Activated CD8-positive, alpha-beta memory T cell treated with anti-CD3 and anti-CD28 coated beads for 24 hours (primary cell): ENCODE results near the gene KLF16.
A peak's percentile ranks its signal among the peaks of the same experiment; 100 is the strongest.

ENCODE experiments used
- DNase-seq: peaks from one replicate; pipeline ENCODE4 v3.0.0-alpha.2; 2020

KLF16 gene

GRCh38 chr19:1839658-1840540 lies 23.5 kb downstream of the KLF16 start:
- no peak for DNase-seq

GRCh38 chr19:1837625-1838105 lies 25.7 kb downstream of the KLF16 start:
- peak; percentile 88 for DNase-seq

DNA sequence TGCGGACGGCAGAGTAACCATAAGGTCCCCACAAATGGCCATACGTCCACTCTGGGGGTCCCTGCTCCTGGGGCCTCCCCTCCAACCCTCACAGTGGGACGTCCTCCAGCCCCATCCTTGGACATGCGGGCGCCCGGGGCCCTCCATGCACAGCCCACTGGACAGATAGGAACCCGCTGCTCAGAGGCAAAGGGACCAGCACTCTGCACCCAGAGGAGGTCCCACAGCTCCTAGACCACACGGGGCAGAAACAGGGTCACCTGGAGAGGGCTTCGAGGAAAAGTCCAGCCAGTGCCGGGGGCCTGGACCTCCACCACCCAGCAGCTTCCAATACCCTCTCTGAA lies 26.2 kb downstream of the KLF16 start:
- DNase-seq: no peak

- no peak for DNase-seq
Observed at GRCh38 chr19:1836458-1837221, 26.7 kb downstream of the KLF16 start.

DNA sequence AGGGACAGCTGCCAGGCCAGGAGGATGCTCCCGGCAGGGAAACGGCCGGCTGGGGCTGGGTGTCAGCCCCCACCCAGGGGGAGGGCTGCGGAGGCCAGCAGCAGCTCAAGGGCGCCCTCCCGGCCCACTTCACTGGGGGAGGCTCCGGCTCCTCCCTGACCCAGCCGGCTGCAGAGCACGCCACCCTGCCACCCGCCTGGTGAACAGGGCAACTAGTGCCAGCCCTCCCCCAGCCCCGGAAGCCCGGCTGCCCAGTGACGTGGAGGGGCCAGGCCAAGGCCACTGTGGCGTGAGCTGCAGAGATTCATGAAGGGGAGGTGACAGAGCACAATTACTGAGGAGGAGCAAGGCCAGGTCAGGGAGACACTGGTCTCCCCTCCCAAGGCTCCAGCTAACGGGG lies 29.8 kb downstream of the KLF16 start:
- no peak for DNase-seq

- DNase-seq: no peak
Observed at GRCh38 chr19:1832046-1832663, 31.2 kb downstream of the KLF16 start.

GRCh38 chr19:1830978-1831377 lies 32.4 kb downstream of the KLF16 start:
- DNase-seq: no peak

DNA sequence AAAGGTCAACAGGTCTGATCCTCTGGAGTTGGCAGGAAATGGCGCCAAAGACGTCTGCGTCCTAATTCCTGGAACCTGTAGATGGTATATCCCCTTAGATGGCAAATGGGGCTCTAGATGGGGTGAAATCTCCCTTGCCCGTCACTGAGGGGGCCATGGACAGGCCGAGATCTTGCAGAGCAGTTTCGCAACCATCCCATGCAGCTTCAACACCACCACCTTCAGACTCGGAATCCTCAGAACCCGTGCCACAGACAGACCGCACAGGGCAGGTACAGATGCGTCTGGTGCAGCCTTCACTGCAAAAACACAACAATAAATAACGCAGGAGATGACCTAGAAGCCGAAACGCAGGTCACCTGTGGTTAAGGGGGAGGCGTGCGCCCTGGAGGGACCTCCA lies 32.8 kb downstream of the KLF16 start:
- no peak for DNase-seq

GRCh38 chr19:1829958-1830357 lies 33.4 kb downstream of the KLF16 start:
- DNase-seq: no peak

DNA sequence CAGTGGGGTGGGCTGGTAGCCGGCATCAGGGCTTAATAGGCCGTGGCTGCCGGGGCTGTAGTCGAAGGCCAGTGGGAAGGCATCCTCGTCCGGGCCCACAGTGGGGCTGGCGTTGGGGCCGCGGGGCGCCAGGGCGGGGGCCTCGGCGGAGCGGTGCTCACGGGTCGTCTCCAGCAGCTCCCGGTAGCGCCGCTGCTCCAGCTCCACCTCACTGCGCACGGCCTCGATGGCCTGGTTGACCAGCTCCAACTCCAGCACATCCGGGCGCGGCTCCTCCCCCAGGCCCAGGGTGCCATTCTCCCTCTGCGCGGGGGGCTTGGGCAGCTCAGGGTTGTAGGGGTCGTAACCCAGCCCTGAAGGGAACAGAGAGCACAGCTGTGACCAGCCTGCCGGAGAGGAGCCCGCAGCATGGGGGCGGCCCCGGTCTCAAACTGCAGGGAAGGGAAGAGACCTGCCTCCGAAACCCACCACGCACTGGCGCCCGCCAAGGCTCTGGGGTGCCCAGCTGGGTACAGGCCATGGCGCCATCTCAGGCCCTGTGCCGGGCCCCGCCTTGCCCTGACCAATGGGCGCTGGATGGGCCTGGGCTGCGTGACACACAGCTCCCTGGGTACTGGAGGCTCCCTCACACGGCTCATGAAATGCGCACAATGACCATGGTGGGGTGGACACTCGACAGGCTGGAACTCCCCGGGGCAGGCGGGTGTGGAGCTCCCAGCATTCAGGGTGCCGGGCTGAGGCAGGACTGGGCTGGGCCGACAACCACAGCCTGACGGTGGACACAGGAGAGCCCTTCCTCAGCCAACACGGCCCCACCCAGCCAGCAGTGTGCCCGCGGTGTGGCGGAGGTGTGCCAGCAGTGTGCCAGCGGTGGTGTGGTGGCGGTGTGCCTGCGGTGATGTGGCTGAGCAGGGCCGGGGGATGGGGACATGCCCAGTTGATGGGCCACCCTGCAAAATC lies 34.8 kb downstream of the KLF16 start:
- DNase-seq: no peak

DNA sequence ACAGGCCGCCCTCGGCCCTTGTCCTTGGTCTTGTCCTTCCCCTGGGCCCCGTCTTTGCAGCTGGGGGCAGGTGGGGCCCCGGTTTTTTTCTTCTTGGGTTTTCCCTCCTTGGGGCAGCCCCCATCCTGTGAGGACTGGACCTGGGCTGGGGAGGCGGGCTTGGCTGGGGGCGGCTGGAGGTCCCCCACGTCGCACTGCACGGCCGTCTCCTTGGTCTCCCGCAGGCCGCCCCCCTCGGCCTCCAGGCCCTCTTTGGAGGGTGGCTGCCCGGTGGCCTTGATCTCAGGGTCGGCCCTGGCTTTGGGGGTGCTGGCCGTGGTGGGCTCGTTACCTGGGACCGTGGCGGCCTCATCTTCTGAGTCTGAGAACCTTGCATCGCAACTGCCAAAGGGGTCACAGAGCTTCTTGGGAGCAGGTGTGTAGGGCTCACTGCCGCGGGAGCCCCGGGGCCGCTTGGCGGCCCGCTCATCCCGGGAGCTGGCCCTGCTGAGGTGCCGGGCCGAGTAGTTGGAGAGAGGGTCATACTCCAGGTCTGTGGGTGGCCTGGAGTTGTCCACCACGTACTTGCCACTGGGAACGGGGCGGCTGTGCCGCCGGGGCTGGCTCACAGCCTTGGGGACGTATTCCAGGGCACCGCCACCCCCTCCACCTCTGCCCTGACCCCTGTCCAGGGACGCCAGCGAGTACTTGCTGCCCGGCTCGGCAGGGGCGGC lies 35.7 kb downstream of the KLF16 start:
- DNase-seq: no peak

GRCh38 chr19:1826557-1827521 lies 36.5 kb downstream of the KLF16 start:
- no peak for DNase-seq

DNA sequence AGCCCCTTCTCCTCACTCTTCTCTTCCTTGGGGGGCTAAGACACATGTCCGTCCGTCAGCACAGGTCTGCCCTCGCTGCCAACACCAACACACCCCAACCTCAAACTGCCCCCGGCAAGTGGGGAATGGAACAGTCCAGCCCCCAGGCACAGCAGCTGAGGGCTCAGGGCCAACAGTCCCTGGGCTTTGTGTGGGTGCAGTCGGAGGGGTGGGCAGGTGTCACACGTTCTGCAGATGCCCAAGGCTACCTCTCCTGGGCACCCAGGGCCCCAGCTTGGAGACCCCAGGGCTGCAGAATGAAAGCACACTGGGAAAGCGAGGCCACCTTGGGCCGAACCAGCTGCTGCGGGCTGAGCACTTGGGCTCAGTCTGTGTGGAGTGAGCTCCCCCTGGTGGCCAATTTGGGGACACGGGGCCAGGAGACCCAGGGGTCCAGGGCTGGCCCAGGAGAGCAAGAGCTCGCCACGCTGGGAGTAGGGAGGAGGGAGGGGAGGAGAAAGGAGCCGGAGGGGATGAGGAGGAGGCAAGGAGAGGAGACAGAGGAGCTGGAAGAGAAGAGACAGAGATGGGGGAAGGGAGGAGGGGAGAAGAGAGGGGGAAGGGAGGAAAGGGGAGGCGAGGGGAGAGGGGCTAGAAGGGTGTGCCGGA lies 37.3 kb downstream of the KLF16 start:
- DNase-seq: peak; percentile 90

- no peak for DNase-seq
Observed at GRCh38 chr19:1824252-1824622, 39.1 kb downstream of the KLF16 start.

DNA sequence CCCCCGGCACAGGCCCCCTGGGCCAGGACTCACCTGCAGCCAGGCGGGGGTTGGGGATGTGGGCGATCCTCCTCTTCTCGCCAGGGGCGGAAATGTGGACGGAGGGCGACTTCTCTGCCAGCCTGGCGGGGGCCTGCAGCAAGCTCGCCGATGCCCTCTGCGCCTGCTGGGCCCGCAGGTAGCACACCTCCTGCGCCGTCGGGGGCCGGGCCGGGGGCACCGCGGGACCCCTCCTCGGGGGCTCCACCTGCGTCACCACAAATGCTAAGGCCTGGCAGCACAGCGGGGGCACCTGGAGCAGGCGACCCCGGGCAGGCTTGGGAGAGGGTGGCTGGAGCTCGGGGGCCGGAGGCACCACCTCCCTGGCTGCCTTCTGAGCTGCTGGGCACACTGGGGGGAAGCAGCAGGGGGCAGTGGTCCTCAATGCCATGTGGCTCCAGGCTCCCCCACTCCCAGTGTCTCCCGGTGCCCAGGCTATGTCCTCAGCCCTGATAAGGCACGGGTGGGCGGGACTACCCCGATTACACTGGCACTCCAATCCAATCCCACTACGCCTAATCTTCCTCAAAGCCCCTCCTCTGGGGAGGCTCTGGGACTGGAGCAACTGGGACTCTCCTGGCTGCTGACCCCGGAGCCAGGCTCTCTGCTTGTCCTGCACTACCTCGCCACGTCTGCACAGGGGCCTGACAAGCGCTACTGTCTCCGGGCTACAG lies 39.7 kb downstream of the KLF16 start:
- no peak for DNase-seq

DNA sequence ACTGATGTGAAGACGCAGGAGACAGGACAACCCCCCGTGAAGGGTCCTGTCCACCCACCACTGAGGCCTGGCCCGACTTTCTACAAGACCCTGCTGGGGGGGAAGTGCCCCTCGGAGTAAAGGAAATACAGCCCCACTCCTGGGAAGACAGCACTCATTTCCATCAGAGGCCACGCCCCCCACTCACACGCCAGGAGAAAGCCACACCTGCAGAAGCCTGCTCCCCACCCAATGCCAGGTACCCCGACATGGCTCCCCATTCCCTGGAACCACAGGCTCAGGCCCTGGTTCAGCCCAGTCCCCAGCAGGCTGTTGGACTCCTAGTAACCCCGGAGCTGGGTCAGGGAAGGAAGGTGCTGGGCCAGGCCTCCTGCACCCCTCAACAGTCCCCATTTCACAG lies 40.4 kb downstream of the KLF16 start:
- DNase-seq: no peak

DNA sequence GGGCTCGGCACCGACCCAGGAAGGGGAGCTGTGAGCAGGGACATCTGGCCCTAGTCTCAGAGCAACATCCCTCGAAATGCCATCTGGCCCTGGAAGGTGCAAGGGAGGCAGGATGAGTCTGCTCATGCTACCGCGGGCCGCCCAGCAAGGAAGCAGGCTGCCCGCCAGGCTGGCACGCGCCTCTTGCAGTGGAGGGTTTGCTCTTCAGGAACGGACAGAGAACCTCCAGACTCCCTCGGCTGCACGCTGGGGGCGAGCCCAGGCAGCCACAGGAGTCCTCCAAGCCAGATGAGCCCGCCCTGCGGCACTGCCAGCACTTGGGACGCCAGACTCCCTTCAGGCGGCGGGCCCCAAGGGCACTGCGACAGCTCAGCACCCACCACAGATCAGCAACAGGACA lies 41.2 kb downstream of the KLF16 start:
- no peak for DNase-seq

DNA sequence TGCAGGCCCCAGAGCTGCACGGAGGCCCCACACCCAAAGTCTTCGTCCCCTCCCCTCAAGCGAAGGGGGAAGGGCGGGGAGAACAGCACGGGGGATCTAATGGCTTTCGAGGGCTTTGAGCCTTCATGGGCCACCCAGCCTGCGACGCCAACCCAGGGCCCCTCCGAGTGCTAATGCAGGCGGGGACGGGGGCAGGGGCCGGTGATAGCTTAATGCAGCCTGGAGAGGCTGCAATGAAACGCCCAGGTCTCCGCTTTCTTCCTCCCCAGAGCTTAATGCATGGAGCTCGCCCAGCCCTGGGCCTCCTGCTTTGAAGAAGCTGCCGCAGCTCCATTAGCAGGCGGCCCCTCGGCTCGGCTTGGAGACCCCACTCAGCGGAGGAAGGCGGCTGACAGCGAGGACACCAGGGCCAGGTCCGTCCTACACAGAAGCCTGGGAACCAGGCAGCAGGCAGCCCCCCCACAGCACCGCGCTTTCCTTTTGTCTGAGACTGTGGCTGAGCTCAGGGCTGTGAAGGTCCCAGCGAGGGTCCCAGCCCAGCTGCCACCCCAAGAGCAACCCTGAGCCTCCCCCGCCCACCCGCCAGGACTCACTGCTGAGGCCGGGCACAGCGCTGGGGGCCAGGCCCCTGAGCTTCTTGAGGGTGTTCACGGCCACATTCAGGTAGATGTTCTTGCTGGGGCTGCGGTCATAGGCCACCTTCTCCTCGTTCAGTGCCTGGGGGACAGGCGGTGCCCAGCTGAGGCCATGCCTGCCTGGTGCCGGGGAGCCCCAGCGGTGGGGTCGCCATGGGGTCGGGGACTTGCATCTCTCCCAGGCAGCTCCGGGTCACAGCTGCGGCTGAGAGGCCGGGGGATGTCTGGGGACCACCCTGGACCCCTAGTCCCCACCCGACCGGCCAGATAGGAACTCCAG lies 43.8 kb downstream of the KLF16 start:
- DNase-seq: no peak
